UCSD-AML1 (cell line): ENCODE data around the gene SNTA1.
"Not testable (repeated sequence)": the region's sequence is repeated elsewhere in the genome, so short reads cannot be mapped to it uniquely, and the experiment has no call there.

ENCODE experiments used
- DNase-seq: peaks from one replicate; lab custom pipeline; 2025; ENCODE audit not compliant: unreplicated experiment; lab: John Stamatoyannopoulos, UW

Gene SNTA1

DNA sequence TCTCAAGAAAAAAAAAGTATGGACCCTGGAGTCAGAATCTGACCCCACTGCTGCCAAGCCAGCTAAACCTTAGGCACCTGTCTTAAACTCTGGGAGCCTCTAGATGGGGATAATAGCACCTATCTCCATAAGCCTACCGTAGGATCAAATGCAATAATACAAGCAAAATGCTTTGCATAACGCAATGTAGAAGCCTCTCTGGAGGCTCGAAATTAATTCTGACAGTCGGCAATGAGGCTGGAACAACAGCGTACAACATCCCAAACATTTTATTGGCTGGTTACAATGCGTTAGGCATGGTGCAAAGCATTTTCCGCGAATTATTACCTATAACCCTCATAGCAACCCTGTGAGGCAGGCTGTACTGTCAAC is 42.8 kb downstream of the SNTA1 start:
- no peak for DNase-seq

DNA sequence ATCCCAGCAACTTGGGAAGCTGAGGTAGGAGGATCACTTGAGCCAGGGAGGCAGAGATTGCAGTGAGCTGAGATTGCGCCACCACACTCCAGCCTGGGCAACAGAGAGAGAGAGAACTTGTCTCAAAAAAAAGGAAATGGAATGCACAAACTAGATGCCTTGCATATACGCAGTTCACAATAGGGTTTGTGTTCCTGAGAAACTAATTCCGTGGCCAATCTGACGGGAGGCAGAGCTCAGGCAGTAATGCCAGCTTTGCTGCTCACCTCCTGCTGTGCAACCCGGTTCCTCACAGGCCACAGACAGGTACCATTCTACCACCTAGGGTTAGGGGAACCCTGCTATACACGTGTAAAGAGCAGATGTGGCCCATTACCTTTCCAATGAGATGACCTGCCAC is 43.6 kb downstream of the SNTA1 start:
- no peak for DNase-seq

DNA sequence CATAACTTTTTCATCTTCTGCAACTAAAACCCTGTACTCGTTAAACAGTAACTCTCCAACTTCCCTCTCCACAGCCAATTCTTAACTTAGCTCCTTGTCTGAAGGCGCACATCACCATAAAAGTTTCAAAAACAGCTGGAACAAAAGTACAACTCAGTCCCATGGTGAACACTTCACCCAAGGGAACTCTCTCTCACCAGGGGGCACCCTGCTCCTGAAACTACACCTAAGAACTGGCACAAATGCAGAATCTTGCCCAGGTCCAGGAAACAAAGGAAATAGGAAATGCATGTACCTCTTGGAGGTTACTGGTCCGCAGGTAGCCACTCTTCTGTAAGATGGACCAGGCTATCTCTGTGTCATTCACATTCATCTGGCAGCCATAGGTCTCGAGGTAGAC is 48.8 kb downstream of the SNTA1 start:
- DNase-seq: no peak

GRCh38 chr20:33393609-33394008 is 50.0 kb downstream of the SNTA1 start:
- no peak for DNase-seq

DNA sequence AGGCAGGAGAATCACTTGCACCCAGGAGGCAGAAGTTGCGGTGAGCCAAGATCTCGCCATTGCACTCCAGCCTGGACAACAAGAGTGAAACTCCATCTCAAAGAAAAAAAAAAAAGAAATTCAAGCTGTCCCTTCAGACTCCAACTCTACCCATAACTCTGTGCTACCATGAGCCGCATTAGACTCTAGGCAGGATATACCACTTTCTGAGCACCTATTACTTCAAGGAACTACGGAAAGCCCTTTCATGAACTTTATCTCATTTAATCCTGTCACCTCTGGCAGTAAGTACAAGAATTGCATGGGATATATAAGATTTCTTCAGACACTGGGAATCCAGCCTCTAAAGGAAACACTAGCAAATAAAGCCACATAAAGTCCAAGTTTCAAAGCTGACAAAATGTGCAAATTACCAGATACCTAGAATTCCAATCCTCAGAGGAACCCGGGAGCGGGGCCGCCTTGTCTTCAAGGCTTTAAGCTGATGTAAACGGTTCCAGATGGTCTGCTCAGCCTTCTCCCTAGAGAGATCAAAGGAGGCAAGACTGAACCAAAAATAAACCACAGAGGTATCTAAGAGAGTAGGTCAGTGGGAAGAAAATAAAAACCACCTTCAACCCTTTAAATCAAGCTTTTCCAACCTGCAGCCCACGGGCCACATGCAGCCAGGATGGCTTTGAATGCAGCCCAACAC is 51.7 kb downstream of the SNTA1 start:
- DNase-seq: no peak

- DNase-seq: not testable (repeated sequence)
Observed at GRCh38 chr20:33389326-33389725, 54.2 kb downstream of the SNTA1 start.

DNA sequence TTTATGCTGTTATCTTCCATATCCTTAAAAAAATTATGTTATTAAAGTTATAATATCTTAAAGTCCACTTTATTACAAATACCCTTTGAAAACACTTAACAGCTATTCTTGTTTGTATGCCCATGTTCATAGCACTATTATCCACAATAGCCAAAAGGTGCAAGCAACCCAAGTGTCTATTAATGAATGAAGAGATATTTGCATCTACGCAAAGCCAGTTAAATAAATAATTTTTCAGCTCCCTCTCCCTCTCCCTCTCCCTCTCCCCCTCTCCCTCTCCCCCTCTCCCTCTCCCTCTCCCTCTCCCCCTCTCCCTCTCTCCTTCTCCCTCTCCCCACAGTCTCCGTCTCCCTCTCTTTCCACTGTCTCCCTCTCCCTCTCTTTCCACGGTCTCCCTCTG is 55.3 kb downstream of the SNTA1 start:
- DNase-seq: no peak

- no peak for DNase-seq
Observed at GRCh38 chr20:33387177-33387576, 56.4 kb downstream of the SNTA1 start.

GRCh38 chr20:33386673-33387072 is 56.9 kb downstream of the SNTA1 start:
- DNase-seq: no peak

DNA sequence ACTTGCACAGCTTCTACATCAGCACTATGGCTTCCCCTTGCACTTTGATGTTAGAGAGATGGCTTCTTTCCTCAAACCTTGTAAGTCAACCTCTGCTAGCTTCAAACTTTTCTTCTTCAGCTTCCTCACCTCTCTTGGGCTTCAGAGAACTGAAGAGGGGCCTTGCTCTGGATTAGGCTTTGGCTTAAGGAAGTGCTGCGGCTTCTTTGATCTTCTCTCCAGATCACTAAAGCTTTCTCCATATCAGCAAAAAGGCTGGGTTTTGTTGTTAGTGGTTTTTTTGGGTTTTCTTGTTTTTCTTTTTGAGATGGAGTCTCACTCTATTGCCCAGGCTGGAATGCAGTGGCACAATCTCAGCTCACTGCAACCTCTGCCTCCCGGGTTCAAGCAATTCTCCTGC is 66.2 kb downstream of the SNTA1 start:
- no peak for DNase-seq

GRCh38 chr20:33373735-33374605 is 69.6 kb downstream of the SNTA1 start:
- no peak for DNase-seq

GRCh38 chr20:33372993-33373441 is 70.5 kb downstream of the SNTA1 start:
- DNase-seq: no peak

DNA sequence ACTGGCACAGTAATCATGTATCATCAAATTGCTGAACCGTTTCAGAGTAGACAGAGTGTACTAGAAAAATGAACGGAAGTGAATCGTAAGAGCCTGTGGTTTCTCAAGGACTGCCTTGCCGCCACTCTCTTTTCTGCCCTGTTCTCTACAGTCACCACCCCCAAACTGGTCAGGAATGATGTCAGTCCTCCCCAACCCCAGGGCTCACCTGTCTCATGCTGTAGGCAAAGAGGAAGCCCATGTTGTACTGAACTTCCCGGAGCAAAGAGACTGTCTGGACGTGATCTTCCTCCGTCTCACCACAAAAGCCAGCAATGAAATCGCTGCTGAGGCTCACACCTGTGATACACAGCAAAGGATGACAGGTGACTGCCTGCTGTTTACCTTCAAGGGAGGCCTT is 73.3 kb downstream of the SNTA1 start:
- DNase-seq: no peak

GRCh38 chr20:33362898-33363297 is 80.7 kb downstream of the SNTA1 start:
- no peak for DNase-seq

DNA sequence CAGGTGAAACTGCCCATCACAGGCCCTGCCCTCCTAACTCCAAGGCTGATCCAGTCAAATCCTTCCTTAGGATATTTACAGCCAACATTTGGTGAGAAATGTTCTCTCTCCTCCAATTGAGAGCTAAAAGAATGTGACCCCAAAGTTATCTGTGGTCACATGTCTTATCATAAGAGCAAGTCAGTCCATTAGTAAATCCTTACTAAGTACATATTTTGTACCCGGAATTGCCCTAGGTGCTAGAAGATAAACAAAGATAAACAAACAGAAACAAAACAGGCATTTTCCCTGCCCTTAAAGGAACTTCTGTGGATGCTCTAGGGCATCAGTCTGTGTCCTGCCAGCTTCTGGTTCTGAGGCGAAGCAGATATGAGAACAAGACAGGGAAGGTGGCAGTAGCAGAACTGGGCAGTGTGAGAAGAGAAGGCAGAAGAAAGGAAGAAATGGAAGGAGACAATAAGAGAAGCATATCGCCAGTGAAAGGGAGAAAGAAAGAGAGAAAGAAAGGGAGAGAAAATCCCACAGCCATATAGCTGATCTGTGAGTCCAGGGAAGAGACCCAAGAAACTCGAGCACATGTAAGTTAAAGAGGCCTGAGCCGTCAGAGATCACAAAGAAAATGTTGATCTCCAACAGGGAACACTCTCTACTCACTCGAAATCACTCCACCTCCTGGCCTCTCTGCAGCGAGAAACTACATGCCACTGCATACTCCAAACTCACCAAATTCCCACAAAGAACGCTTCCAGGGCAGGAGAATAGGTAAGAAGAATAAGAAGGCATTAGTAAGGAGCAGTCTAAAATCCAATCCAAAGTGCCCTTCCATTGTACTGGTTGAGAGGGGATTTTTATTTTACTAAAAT is 83.9 kb downstream of the SNTA1 start:
- DNase-seq: no peak
